Heart right ventricle (tissue), 16 donors: ENCODE data around the gene ERBB4. TPM values are rescaled to one million over a fixed set of nuclear protein-coding genes. Genes with fewer than 3 reads are reported as not detected.

ENCODE experiments used
- ATAC-seq, 8 donors: fragments of 200-7000 bp; cut with Tn5 transposase; one replicate each; pipeline ENCODE4 v1.9.1; 2020; ENCODE audit warnings: mild to moderate bottlenecking in 8 of 8, moderate library complexity in 8 of 8, moderate number of reproducible peaks in 1 of 8
- DNase-seq, 2 donors: peaks; one replicate each; pipeline ENCODE4 v3.0.0-alpha.2; 2020
- H3K27ac ChIP-seq, 10 donors: fragments of 200-600 bp; sonication (generic) in 2 of 10; one replicate each; pipeline versions ENCODE4 v1.5.0 to v1.8.0; 2020 to 2022; ENCODE audit warnings: mild to moderate bottlenecking in 3 of 10
- H3K27me3 ChIP-seq, 7 donors: fragments of 200-600 bp; one replicate each; pipeline ENCODE4 v1.8.0; 2021 to 2022; ENCODE audit warnings: mild to moderate bottlenecking in 2 of 7
- H3K36me3 ChIP-seq, 9 donors: fragments of 200-600 bp; sonication (generic) in 1 of 9; one replicate each; pipeline versions ENCODE4 v1.5.0 to v1.8.0; 2020 to 2022; ENCODE audit warnings: mild to moderate bottlenecking in 2 of 9
- H3K4me1 ChIP-seq, 9 donors: fragments of 200-600 bp; sonication (generic) in 1 of 9; one replicate each; pipeline versions ENCODE4 v1.5.0 to v1.8.0; 2020 to 2022; ENCODE audit warnings: mild to moderate bottlenecking in 4 of 9
- H3K4me3 ChIP-seq, 10 donors: fragments of 200-600 bp; sonication (generic) in 2 of 10; one replicate each; pipeline versions ENCODE4 v1.5.0 to v1.8.0; 2020 to 2022; ENCODE audit warnings: mild to moderate bottlenecking in 7 of 10, moderate library complexity in 2 of 10
- H3K9me3 ChIP-seq, 11 donors: fragments of 200-600 bp in 10 of 11; sonication (generic) in 2 of 11; one replicate each; pipeline versions ENCODE4 v1.5.0 to v1.8.0; 2013 to 2022; ENCODE audit warnings: mild to moderate bottlenecking in 2 of 11, control low read depth in 1 of 11, moderate library complexity in 1 of 11
- CTCF ChIP-seq, 9 donors: fragments of 200-600 bp; sonication (generic) in 2 of 9; IDR thresholded peaks; one replicate each; pipeline versions ENCODE4 v1.5.0 to v1.8.0; 2021 to 2022; ENCODE audit warnings: antibody characterized with exemption in 9 of 9, mild to moderate bottlenecking in 5 of 9, moderate library complexity in 1 of 9
- WGBS, 2 donors: extraction: QIAGEN DNeasy Blood & Tissue Kit; methylation state at CpG; one replicate each; pipeline ENCODE4 v1.1.7; 2013; ENCODE audit warnings: inconsistent platforms in 1 of 2; 5-methylcytosine and 5-hydroxymethylcytosine counted together
- intact Hi-C, 10 donors: fragments of 100-400 bp; cut with DNase I; formaldehyde crosslinking; loops; one replicate each; pipeline versions ENCODE4 v1.11.1 to v1.14.2; 2022
- polyA plus RNA-seq, 2 donors: library from polyadenylated mRNA; stranded (reverse); fragments of 200-250 nt; gene quantifications; one replicate each; pipeline ENCODE4 v1.2.3, GENCODE V29; 2013
- total RNA-seq, 10 donors: library from RNA; stranded (reverse); fragmentation: NEBNext Ultra II Directional in 3 of 10; extraction: Animal tissue kit (Norgen Biotek cat#: 25700) in 3 of 10; gene quantifications; one replicate each; pipeline versions ENCODE4 v1.2.1 to v1.2.4, GENCODE V29; 2021 to 2023
- donor health status: Arrhythmogenic right ventricular cardiomyopathy.
- donor health status: ischemic (EF 13 %, LVEDD 7.1; RV severe dilation, severe dysfunction).
- donor health status: healthy with polysubstance abuse.
- donor health status: DM: no; HTN: yes; CAD: no.
- donor health status: DM: no; HTN: no; CAD: no.
- donor health status: ischemic (EF 25% LVEDD 6.9; RV normal size, moderate dysfunction).
- donor health status: ischemic (EF 25% LVEDD 5.7; RV mildly dilated, moderate dysfunction).
- donor health status: healthy.
- donor health status: DM: yes; HTN: yes; CAD: no.
- donor health status: Ischemic cardiomyopathy.
- donor health status: ischemic (EF 35%, LVEDD 5.7; RV mildly dilated, moderate dysfunction).
- donor health status: nonischemic (EF 11% LVEDD 7.7; RV severe dilation, severe dysfunction).
- donor health status: DM: yes; HTN: yes; CAD: no.
- donor health status: PGD.
- donor health status: ischemic (EF 29% LVEDD 5.4; RV normal size, mild dysfunction).
- donor health status: nonischemic (EF 23%, LVEDD 6.1; RV moderate dilation, normal function).

The ERBB4 gene
- total and polyA plus RNA-seq, 12 donors, result 1.2 to 24.6 (median 16.1) TPM

GRCh38 chr2:212223696-212224095, 314.9 kb downstream of the ERBB4 start:
- no peak for TF ChIP-seq CTCF (IDR thresholded peaks at IDR 0.05)
- no peak overlapping the region for H3K27ac ChIP-seq
- H3K27me3 ChIP-seq, result no peaks in the 10 kb centered on the region
- H3K36me3 ChIP-seq, result no peaks in the 10 kb centered on the region
- intact Hi-C loops, result no loop called here
- DNase-seq (no peak), ATAC-seq (no peak)
- no peaks in the 10 kb centered on the region for H3K4me1 ChIP-seq
- no peak overlapping the region for H3K4me3 ChIP-seq
- H3K9me3 ChIP-seq, result no peaks in the 10 kb centered on the region
- 61 to 63% methylated on average over 2 of the region's 2 CpGs for WGBS, 2 donors

DNA sequence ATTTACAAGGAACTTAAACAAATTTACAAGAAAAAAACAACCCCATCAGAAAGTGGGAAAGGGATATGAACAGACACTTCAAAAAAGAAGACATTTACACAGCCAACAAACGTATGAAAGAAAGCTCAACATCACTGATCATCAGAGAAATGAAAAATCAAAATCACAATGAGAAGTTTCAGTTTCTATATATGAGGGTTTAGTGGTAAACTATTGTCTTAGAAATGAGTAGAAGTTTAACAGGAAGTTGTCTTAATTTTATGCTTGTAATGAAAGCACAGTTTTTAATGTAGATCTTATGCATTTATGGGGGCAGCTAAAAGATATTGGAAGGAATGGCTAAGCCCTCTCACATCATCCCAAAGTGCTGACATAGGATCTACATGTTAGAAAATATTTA, 325.4 kb downstream of the ERBB4 start:
- no peaks in the 10 kb centered on the region for H3K4me1 ChIP-seq
- TF ChIP-seq CTCF (IDR thresholded peaks at IDR 0.05), result no peak
- peaks cover 0 to 3% (median 0%) of the 10 kb centered on the region in 11 donors for H3K9me3 ChIP-seq
- H3K27ac ChIP-seq, result no peak overlapping the region
- no peaks in the 10 kb centered on the region for H3K27me3 ChIP-seq
- intact Hi-C loops, result no loop called here
- no peak for DNase-seq
- no peak for ATAC-seq
- H3K36me3 ChIP-seq, result no peaks in the 10 kb centered on the region
- no peak overlapping the region for H3K4me3 ChIP-seq
- WGBS, 2 donors, result 49 to 57% methylated on average over 1 of the region's 1 CpG

DNA sequence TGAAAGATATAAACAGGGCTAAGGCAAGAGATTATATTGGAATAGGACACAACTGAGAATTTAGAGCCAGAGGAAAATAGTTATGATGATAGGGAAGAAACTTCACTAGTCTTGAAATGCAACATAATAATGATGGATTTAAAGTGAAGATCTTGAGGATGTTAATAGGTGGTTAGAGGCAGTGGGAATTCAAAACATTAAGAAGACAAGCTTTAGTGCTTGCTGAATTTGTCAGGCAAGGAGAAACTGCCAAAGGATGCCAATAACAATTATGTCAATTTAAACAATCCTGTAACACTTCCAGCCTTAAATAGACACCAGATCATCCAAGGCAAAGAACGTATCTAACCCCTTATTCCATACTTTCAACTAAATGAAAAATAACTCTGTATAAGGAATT, 330.1 kb downstream of the ERBB4 start:
- intact Hi-C loops, result no loop called here
- WGBS, 2 donors, result 57 to 66% methylated on average over 1 of the region's 1 CpG
- no peak for ATAC-seq
- Histone ChIP-seq H3K4me1 (no peaks in the 10 kb centered on the region), H3K4me3 (no peak overlapping the region), H3K36me3 (no peaks in the 10 kb centered on the region), H3K27ac (no peak overlapping the region), H3K9me3 (peaks cover 0 to 3% (median 0%) of the 10 kb centered on the region in 11 donors), H3K27me3 (no peaks in the 10 kb centered on the region)
- TF ChIP-seq CTCF (IDR thresholded peaks at IDR 0.05), result no peak
- DNase-seq, result no peak

DNA sequence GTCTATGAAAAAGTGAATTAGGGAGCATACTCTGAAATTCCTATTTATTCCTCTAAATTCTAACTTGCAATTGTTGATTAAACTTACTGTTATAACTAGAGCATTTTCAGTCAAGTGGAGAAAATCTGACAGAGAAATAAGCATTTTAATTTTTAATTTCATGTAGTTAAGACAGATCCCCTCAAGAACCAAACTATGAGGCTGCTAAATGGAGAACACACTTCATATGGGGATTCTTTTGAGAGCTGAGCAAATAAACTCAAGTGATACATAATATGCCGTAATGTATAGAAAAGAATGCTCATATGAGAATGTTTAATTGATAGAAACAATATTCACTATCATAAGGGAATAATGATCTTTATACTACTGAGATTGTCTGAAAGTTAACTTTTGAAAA, 340.8 kb downstream of the ERBB4 start:
- H3K27me3 ChIP-seq, result no peaks in the 10 kb centered on the region
- TF ChIP-seq CTCF (IDR thresholded peaks at IDR 0.05), result no peak
- 93 to 95% methylated on average over 1 of the region's 1 CpG for WGBS, 2 donors
- H3K4me3 ChIP-seq, result no peak overlapping the region
- no peaks in the 10 kb centered on the region for H3K9me3 ChIP-seq
- DNase-seq, result no peak
- no peak overlapping the region for H3K27ac ChIP-seq
- H3K4me1 ChIP-seq, result no peaks in the 10 kb centered on the region
- H3K36me3 ChIP-seq, result no peaks in the 10 kb centered on the region
- intact Hi-C loops, result no loop called here
- no peak for ATAC-seq

- ATAC-seq (no peak), DNase-seq (no peak)
- 35 to 66% methylated on average over 1 of the region's 1 CpG for whole genome bisulfite sequencing, 2 donors
- Histone ChIP-seq H3K4me3 (no peak overlapping the region), H3K9me3 (peaks cover 0 to 5% (median 0%) of the 10 kb centered on the region in 11 donors), H3K27me3 (no peaks in the 10 kb centered on the region), H3K4me1 (no peaks in the 10 kb centered on the region), H3K36me3 (no peaks in the 10 kb centered on the region), H3K27ac (no peak overlapping the region)
- intact Hi-C loops, result no loop called here
- no peak for TF ChIP-seq CTCF (IDR thresholded peaks at IDR 0.05)
Observed at GRCh38 chr2:212195626-212196025, 343.0 kb downstream of the ERBB4 start.
